ENCODE data around the gene TMCO4.
A peak's percentile ranks its signal among the peaks of the same experiment; 100 is the strongest.

The TMCO4 gene

GRCh38 chr1:19812875-19813642, 13.3 kb upstream of the TMCO4 start:
- DNase-seq (ENCODE audit: extremely low read depth, low read depth), result no peak
- TF ChIP-seq, protein P1, sequence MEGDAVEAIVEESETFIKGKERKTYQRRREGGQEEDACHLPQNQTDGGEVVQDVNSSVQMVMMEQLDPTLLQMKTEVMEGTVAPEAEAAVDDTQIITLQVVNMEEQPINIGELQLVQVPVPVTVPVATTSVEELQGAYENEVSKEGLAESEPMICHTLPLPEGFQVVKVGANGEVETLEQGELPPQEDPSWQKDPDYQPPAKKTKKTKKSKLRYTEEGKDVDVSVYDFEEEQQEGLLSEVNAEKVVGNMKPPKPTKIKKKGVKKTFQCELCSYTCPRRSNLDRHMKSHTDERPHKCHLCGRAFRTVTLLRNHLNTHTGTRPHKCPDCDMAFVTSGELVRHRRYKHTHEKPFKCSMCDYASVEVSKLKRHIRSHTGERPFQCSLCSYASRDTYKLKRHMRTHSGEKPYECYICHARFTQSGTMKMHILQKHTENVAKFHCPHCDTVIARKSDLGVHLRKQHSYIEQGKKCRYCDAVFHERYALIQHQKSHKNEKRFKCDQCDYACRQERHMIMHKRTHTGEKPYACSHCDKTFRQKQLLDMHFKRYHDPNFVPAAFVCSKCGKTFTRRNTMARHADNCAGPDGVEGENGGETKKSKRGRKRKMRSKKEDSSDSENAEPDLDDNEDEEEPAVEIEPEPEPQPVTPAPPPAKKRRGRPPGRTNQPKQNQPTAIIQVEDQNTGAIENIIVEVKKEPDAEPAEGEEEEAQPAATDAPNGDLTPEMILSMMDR (IDR thresholded peaks at IDR 0.05; ENCODE audit: low read depth, low read length), result no peak

- TF ChIP-seq, protein P1 (IDR thresholded peaks at IDR 0.05; ENCODE audit: low read depth, low read length), result peak; percentile 60
- DNase-seq (ENCODE audit: extremely low read depth, low read depth), result no peak
These were observed 11.6 kb upstream of the TMCO4 start for GRCh38 chr1:19811206-19811851.

GRCh38 chr1:19809044-19809750, 9.5 kb upstream of the TMCO4 start:
- TF ChIP-seq, protein P1 (IDR thresholded peaks at IDR 0.05; ENCODE audit: low read depth, low read length), result no peak
- DNase-seq (ENCODE audit: extremely low read depth, low read depth), result no peak

GRCh38 chr1:19808351-19808750, 8.6 kb upstream of the TMCO4 start:
- no peak for DNase-seq (ENCODE audit: extremely low read depth, low read depth)
- TF ChIP-seq, protein P1 (IDR thresholded peaks at IDR 0.05; ENCODE audit: low read depth, low read length), result no peak

DNA sequence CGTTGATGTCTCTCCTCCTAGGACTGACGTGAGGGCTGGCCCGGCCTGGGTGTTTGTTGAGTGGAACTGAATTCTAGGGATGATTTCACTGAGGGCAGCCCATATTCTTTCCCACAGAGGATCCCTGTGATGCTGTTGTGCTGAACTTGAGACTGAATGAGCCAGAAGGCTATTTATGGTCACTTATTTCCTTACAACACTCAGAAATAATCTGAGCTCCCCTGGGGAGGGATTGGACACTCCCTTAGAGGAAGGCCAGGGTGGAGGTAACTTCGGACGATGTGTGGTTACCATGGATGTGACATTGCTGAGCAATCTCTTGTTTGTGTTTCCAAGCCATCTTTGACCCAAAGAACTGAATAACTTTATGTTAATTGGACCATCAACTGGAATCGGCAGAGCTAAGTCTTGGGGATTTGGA, 5.1 kb upstream of the TMCO4 start:
- TF ChIP-seq, protein P1 (IDR thresholded peaks at IDR 0.05; ENCODE audit: low read depth, low read length), result no peak
- peak; percentile 53 for DNase-seq (ENCODE audit: extremely low read depth, low read depth)

DNA sequence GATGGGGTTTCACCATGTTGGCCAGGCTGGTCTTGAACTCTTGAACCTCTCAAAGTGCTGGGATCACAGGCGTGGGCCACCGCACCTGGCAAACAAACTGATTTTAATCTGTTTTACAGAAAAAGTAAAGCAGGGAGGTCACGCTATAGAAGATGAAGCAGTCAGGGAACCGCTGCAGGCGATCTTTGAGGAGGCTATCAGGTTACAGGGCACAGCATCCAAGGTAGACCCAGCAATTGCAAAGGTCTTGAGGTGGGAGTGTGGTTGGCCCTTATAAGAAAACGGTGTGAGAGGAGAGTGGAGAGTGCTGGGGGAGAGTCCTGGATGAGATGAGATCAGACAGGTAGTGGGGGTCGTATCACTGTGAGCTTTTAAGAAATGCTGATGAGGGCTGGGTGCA, 2.6 kb upstream of the TMCO4 start:
- no peak for DNase-seq (ENCODE audit: extremely low read depth, low read depth)
- TF ChIP-seq, protein P1 (IDR thresholded peaks at IDR 0.05; ENCODE audit: low read depth, low read length), result no peak
